Progenitor cell of endocrine pancreas (in vitro differentiated cells): ENCODE data around the gene GRHL1. TPM values are rescaled to one million over a fixed set of nuclear protein-coding genes. Genes with fewer than 3 reads are reported as not detected.

Experiments used
- DNase-seq: peaks from one replicate; pipeline ENCODE4 v3.0.0; 2021; ENCODE audit warnings: low spot score; ENCODE audit not compliant: unreplicated experiment
- H3K27ac Mint-ChIP-seq: 2 replicates; pipeline ENCODE4 v1.8.0; 2021; ENCODE audit warnings: mild to moderate bottlenecking, moderate library complexity, mixed read lengths
- H3K27me3 Mint-ChIP-seq: 2 replicates; pipeline ENCODE4 v1.8.0; 2021; ENCODE audit warnings: mixed read lengths
- H3K36me3 Mint-ChIP-seq: 2 replicates; pipeline ENCODE4 v1.8.0; 2022; ENCODE audit warnings: mixed read lengths; ENCODE audit not compliant: insufficient read depth
- H3K4me1 Mint-ChIP-seq: 2 replicates; pipeline ENCODE4 v1.8.0; 2021; ENCODE audit warnings: low read depth, mixed read lengths
- H3K4me3 Mint-ChIP-seq: 2 replicates; pipeline ENCODE4 v1.8.0; 2021; ENCODE audit warnings: low read depth, mild to moderate bottlenecking, moderate library complexity, mixed read lengths
- H3K9me3 Mint-ChIP-seq: 2 replicates; pipeline ENCODE4 v1.8.0; 2021; ENCODE audit warnings: low read depth, mixed read lengths
- total RNA-seq: library from RNA; stranded (reverse); gene quantifications from 2 replicates; pipeline ENCODE4 v1.2.1, GENCODE V29; 2021
- TF ChIP-seq, protein P1 (sequence below): fragments of 200-600 bp; sonication (generic); IDR thresholded peaks from one replicate; pipeline ENCODE4 v1.5.0; 2021; ENCODE audit warnings: antibody characterized with exemption, mild to moderate bottlenecking; ENCODE audit not compliant: unreplicated experiment

The GRHL1 gene
- total RNA-seq, 1 donor from 2014 or later: 13.4 TPM

DNA sequence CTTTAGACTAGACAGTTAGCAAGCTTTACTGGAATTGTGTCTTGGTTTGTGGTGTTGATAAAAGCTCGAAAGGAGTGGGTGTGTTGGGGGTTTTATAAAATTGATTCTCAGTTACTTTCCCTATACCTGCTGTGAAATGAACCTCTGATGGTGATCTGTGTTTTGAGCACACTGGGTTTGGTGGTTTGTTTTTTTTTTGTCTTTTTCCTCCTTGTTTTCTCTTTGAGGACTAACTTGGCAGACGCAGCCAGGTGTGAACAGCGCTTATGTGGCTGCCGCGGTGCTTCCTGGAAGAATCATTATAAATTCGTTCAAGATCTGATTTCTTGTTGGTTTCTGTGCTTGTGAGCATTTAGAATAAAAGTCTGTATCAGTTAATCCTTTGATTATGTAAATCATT, 28.5 kb downstream of the GRHL1 start:
- Mint-ChIP-seq H3K4me3 (no peak overlapping the region), H3K27ac (no peak overlapping the region), H3K27me3 (no peaks in the 10 kb centered on the region), H3K36me3 (peaks cover 16% of the 10 kb centered on the region), H3K4me1 (peaks cover 4% of the 10 kb centered on the region), H3K9me3 (no peaks in the 10 kb centered on the region)
- no peak for DNase-seq
- TF ChIP-seq, protein P1, sequence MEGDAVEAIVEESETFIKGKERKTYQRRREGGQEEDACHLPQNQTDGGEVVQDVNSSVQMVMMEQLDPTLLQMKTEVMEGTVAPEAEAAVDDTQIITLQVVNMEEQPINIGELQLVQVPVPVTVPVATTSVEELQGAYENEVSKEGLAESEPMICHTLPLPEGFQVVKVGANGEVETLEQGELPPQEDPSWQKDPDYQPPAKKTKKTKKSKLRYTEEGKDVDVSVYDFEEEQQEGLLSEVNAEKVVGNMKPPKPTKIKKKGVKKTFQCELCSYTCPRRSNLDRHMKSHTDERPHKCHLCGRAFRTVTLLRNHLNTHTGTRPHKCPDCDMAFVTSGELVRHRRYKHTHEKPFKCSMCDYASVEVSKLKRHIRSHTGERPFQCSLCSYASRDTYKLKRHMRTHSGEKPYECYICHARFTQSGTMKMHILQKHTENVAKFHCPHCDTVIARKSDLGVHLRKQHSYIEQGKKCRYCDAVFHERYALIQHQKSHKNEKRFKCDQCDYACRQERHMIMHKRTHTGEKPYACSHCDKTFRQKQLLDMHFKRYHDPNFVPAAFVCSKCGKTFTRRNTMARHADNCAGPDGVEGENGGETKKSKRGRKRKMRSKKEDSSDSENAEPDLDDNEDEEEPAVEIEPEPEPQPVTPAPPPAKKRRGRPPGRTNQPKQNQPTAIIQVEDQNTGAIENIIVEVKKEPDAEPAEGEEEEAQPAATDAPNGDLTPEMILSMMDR: no peak

DNA sequence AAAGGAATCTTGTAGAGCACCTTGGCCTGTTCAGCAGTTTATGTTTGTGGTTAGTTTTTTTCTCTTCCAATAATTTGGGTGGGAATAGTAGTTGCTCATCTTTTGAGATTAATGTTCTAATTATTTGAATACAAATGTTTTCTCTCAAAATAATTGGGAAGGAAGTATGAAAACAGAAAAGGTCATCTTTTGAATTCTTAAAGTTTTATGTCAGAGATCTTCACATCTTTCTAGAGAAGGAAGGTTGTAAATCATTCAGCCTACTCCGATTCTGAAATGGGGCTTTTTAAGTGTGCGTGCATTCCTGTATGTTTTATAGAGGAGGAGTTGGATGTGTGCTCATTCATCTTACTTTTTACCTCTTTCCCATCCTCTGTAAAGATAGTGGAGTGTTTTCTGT, 29.0 kb downstream of the GRHL1 start:
- no peaks in the 10 kb centered on the region for H3K9me3 Mint-ChIP-seq
- no peak overlapping the region for H3K27ac Mint-ChIP-seq
- TF ChIP-seq, protein P1: no peak
- no peak for DNase-seq
- H3K27me3 Mint-ChIP-seq: no peaks in the 10 kb centered on the region
- H3K4me1 Mint-ChIP-seq: no peaks in the 10 kb centered on the region
- H3K4me3 Mint-ChIP-seq: no peak overlapping the region
- H3K36me3 Mint-ChIP-seq: peaks cover 15% of the 10 kb centered on the region

DNA sequence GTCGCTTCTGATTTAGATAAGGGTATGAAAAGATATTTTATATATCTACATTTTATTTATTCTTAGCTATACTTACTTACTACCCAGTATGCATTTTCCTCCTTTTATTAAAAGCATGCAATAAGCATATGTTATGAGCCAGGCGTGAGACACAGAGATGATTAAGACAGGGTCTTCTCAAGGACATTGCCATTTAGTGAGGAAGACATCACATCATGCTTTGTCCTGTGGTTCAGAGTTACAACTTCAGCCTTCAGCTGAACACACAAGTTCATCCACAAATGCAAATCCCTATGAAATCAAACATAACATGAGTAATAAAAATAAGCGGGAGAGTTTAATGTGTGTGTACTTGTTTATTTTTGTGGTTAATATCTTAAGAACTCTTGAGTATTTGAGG, 30.2 kb downstream of the GRHL1 start:
- H3K9me3 Mint-ChIP-seq: no peaks in the 10 kb centered on the region
- no peaks in the 10 kb centered on the region for H3K4me1 Mint-ChIP-seq
- no peak overlapping the region for H3K4me3 Mint-ChIP-seq
- no peaks in the 10 kb centered on the region for H3K27me3 Mint-ChIP-seq
- no peak for DNase-seq
- TF ChIP-seq, protein P1: no peak
- peaks cover 14% of the 10 kb centered on the region for H3K36me3 Mint-ChIP-seq
- H3K27ac Mint-ChIP-seq: no peak overlapping the region

DNA sequence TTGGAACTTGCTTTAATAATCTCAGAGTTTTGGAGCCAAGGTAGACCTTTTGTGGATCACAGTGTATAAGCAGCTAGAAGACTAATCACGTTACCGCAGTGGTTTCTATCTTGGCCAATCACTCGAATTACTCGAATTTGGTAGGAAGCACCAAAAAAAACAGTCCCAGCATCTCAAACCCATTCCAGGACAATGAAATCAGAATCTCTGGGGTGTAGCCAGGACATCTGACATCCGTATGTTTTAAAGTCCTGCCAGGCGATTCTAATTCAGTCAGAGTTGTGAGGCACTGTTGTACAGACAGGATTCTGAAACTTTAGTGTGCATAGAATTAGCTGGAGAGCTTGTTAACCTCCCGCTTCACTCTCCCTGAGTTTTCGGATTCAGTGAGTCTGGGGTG, 30.8 kb downstream of the GRHL1 start:
- H3K9me3 Mint-ChIP-seq: no peaks in the 10 kb centered on the region
- peaks cover 12% of the 10 kb centered on the region for H3K36me3 Mint-ChIP-seq
- no peaks in the 10 kb centered on the region for H3K27me3 Mint-ChIP-seq
- TF ChIP-seq, protein P1: no peak
- no peak overlapping the region for H3K4me3 Mint-ChIP-seq
- no peak for DNase-seq
- H3K27ac Mint-ChIP-seq: no peak overlapping the region
- no peaks in the 10 kb centered on the region for H3K4me1 Mint-ChIP-seq

DNA sequence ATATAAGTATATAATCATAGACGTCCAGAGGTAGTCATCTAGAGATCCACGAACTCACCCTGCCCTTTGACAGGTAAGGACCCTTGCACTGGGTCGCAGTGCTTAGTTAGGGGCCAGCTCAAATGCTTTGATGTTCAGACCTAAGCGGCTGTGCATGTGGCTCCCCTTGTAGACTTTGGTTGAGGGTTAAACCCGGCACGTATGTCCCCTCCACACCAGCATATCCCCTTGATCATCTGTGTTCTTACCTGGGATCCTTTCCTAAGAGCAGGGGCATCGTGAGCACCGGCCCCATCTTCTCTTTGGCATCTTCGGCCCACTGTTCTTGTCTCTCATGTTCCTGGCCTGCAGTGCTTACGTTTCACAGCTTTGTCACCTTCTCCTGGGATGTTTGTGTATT, 31.4 kb downstream of the GRHL1 start:
- TF ChIP-seq, protein P1: no peak
- no peaks in the 10 kb centered on the region for H3K9me3 Mint-ChIP-seq
- no peaks in the 10 kb centered on the region for H3K27me3 Mint-ChIP-seq
- no peak overlapping the region for H3K27ac Mint-ChIP-seq
- no peak overlapping the region for H3K4me3 Mint-ChIP-seq
- DNase-seq: no peak
- H3K4me1 Mint-ChIP-seq: no peaks in the 10 kb centered on the region
- H3K36me3 Mint-ChIP-seq: peaks cover 7% of the 10 kb centered on the region
